ENCODE data around the gene RCOR1. TPM values are rescaled to one million over a fixed set of nuclear protein-coding genes. Genes with fewer than 3 reads are reported as not detected.
A peak's percentile ranks its signal among the peaks of the same experiment; 100 is the strongest.
"Not testable (repeated sequence)": the region's sequence is repeated elsewhere in the genome, so short reads cannot be mapped to it uniquely, and the experiment has no call there.

Gene RCOR1
- polyA plus RNA-seq, 6 donors from 2014 or later, result 0.78 to 2.6 (median 1.6) TPM

DNA sequence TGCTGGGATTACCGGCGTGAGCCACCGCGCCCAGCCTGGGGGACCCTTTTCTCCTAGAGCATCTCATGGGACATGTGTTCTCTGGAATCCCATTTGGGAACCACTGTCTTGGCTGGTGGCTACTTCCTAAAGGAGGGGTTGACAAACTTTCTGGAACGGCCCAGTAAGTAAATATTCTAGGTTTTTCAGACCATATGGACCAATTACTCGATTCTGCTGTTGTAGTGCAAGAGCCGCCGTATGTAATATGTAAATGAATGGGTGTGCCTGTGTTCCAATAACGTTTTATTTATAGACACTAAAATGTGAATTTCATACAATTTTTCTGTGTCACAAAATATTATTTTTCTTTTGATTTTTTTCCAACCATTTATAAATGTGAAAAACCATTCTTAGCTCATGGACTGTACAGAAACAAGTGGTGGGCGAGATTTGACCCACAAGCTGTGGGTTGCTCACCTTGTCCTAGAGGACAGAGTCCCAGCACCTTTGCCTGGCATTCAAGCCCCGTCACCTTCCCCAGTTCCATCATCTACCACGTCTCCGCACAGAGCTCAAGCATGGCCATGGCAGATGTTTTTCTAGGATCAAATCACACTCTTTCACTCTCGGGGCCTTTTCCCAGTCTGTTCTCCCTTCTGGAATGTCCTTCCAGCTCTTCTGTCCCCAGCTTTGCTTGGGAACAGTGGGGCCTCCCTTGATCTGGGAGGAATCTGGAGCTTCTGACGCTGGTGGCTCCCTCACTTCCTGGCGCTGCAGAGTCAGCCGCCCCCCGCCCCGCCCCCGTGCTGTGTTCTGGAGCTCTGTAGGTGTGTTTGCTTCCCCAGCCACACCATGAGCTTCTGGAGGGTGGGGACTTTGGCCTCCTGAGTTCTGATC lies 17.9 kb upstream of the RCOR1 start:
- Mint-ChIP-seq H3K4me1 (peaks cover 12 to 18% (median 16%) of the 10 kb centered on the region in 3 donors), H3K27me3 (no peaks in the 10 kb centered on the region), H3K9me3 (no peaks in the 10 kb centered on the region), H3K36me3 (no peaks in the 10 kb centered on the region), H3K27ac (peak overlapping the region in 2 of 6 donors; percentile 41 to 80), H3K4me3 (peak overlapping the region in 5 of 8 donors; percentile 60 to 84 (median 74))
- DNase-seq (no peak), ATAC-seq (ENCODE audit: low read depth in 2 of 2) (no peak)

DNA sequence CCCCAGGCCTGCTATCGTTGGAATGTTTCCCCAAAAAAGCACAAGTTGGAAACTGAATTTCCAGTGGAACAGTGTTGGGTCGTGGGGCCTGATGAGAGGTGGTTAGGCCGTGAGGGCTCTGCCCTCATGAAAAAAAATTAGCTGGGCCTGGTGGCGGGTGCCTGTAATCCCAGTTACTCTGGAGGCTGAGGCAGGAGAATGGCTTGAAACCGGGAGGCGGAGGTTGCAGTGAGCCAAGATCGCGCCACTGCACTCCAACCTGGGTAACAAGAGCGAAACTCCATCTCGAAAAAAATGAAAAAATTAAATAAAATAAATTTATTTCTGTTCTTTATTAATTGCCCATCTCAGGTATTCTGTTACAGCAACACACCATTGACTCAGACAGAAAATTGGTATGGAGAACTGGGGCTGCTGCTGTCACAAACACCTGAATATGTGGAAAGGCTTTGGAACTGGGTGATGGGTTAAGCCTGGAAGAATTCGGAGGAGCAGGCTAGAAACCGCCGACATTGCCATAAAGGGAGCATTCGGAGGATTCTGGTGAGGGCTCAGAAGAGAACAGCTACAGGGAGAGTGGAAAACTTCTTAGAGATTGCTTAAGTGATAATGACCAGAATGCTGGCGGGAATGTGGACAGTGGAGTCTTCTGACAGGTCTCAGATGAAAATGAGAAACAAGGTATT lies 17.1 kb upstream of the RCOR1 start:
- Mint-ChIP-seq H3K27me3 (no peaks in the 10 kb centered on the region), H3K4me3 (peak overlapping the region in 1 of 8 donors; percentile 27), H3K27ac (peak overlapping the region in 1 of 6 donors; percentile 85), H3K9me3 (no peaks in the 10 kb centered on the region), H3K4me1 (peaks cover 12 to 18% (median 16%) of the 10 kb centered on the region in 3 donors), H3K36me3 (no peaks in the 10 kb centered on the region)
- DNase-seq, result no peak
- ATAC-seq (ENCODE audit: low read depth in 2 of 2), result no peak

DNA sequence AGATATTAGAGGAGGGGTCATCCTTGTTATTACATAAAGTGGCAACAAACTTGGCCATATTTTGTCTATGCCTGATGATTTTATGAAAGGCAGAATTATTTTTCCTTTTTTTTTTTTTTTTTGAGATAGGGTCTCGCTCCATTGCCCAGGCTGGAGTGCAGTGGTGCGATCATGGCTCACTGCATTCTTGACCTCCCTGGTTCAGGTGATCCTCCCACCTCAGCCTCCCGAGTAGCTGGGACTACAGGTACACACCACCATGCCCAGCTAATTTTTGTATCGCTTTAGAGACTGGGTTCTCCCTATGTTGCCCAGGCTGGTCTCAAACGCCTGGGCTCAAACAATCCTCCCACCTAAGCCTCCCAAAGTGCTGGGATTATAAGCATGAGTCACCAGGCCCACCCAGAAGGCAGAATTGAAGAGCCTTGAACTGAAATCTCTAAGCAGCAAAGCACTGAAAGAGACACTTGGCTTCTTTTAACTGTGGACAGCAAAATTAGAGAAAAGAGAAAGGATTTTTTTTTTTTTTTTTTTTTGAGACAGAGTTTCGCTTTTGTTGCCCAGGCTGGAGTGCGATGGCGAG lies 16.5 kb upstream of the RCOR1 start:
- H3K4me1 Mint-ChIP-seq, result peaks cover 12 to 18% (median 16%) of the 10 kb centered on the region in 3 donors
- not testable (repeated sequence) for ATAC-seq (ENCODE audit: low read depth in 2 of 2); H3K4me3 Mint-ChIP-seq; H3K9me3 Mint-ChIP-seq; H3K36me3 Mint-ChIP-seq; DNase-seq; H3K27ac Mint-ChIP-seq; H3K27me3 Mint-ChIP-seq

DNA sequence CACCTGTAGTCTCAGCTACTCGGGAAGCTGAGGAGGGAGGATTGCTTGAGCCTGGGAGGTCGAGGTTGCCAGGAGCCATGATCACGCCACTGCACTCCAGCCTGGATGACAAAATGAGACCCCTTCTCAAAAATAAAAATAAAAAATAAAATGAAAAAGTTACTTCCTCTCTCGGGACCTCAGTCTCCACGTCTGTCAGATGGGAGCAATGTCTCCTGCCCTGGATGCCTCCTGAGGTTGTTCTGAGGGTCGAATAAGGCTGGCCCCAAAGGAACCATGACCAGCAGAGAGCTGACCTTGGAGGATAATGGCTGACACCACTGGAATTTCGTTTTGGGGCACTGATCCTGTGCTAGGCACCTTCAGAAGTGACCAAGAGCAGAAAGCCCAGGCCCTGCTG lies 13.6 kb upstream of the RCOR1 start:
- Mint-ChIP-seq H3K9me3 (no peaks in the 10 kb centered on the region), H3K4me1 (peaks cover 3 to 9% (median 8%) of the 10 kb centered on the region in 3 donors), H3K4me3 (peak overlapping the region in 1 of 8 donors; percentile 44), H3K27ac (no peak overlapping the region), H3K36me3 (no peaks in the 10 kb centered on the region), H3K27me3 (peaks cover 0 to 6% (median 0%) of the 10 kb centered on the region in 3 donors)
- no peak for DNase-seq
- no peak for ATAC-seq (ENCODE audit: low read depth in 2 of 2)

DNA sequence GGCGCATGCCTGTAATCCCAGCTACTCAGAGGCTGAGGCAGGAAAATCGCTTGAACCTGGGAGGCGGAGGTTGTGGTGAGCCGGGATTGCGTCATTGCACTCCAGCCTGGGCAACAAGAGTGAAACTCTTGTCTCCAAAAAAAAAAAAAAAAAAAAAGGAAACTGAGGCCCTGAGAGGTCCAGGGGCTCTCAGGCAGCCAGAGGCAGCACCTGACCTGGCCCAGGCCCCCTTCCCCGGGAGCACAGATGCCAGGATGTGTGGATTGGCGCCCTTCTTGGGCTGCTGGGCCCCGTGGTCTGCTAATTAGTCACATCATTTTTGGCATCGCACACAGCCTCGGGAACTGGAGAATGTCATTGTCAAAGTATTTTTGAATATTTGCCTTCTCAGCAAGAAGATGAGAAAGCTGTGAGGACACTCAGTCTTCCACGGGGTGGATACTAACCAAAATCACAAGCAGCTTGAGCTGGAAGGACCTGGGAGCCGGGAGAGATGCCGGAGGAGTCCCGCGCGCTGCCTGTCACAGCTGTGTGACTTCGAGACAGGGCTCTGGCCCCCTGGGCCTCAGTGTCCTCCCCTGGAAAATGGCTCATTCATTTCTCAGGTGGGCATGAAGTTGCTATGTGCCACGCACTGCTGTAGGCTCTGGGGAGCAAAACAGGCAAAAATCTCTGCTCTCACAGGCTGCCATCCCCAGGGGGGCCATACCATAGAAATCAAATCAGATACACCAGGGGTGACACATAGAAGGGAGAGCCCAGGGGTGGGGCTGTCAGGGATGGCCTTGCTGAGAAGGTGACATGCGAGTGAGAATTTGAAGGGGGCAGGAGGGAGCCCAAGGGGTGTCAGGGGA lies 12.5 kb upstream of the RCOR1 start:
- no peak for DNase-seq
- peaks cover 0 to 6% (median 0%) of the 10 kb centered on the region in 3 donors for H3K27me3 Mint-ChIP-seq
- H3K9me3 Mint-ChIP-seq, result no peaks in the 10 kb centered on the region
- H3K4me3 Mint-ChIP-seq, result no peak overlapping the region
- H3K36me3 Mint-ChIP-seq, result no peaks in the 10 kb centered on the region
- H3K4me1 Mint-ChIP-seq, result peaks cover 0 to 2% (median 0%) of the 10 kb centered on the region in 3 donors
- peak overlapping the region in 1 of 6 donors; percentile 33 for H3K27ac Mint-ChIP-seq
- no peak for ATAC-seq (ENCODE audit: low read depth in 2 of 2)

DNA sequence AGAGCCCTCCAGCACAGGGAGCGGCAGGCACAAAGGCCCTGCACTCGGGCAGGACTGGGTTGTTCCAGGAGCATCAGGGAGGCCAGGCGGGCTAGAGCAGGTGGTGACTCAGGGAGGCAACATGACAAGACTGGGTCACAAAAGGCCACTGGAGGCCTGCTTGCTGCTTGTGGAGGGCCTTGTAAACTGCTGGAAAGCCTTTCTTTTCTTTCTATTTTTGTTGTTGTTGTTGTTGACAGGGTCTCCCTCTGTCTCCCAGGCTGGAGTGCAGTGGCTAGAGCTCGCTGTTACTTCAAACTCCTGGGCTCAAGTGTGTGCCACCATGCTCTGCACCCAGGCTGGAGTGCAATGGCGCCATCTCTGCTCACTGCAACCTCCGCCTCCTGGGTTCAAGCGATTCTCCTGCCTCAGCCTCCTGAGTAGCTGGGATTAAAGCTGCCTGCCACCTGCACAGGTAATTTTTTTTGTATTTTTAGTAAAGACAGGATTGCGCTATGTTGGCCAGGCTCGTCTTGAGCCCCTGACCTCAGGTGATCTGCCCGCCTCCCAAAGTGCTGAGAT lies 11.8 kb upstream of the RCOR1 start:
- Mint-ChIP-seq H3K4me1 (peaks cover 0 to under 1% (median 0%) of the 10 kb centered on the region in 3 donors), H3K36me3 (no peaks in the 10 kb centered on the region), H3K4me3 (no peak overlapping the region), H3K27me3 (peaks cover 0 to 6% (median 0%) of the 10 kb centered on the region in 3 donors), H3K9me3 (no peaks in the 10 kb centered on the region), H3K27ac (no peak overlapping the region)
- no peak for DNase-seq
- no peak for ATAC-seq (ENCODE audit: low read depth in 2 of 2)

DNA sequence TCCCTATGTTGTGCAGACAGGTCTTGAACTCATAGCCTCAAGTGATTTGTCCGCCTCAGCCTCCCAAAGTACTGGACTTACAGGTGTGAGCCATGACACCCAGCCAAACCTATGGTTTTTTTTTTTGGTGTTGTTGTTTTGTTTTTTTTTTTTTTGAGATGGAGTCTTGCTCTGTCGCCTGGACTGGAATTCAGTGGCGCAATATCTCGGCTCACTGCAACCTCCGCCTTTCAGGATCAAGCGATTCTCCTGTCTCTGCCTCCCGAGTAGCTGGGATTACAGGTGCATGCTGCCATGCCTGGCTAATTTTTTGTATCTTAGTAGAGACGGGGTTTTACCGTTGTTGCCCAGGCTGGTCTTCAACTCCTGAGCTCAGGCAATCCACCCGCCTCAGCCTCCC lies 11.3 kb upstream of the RCOR1 start:
- Mint-ChIP-seq H3K27me3 (peaks cover 0 to 6% (median 0%) of the 10 kb centered on the region in 3 donors), H3K36me3 (no peaks in the 10 kb centered on the region), H3K4me1 (peaks cover 0 to under 1% (median 0%) of the 10 kb centered on the region in 3 donors), H3K4me3 (no peak overlapping the region), H3K27ac (no peak overlapping the region), H3K9me3 (no peaks in the 10 kb centered on the region)
- DNase-seq (no peak), ATAC-seq (ENCODE audit: low read depth in 2 of 2) (no peak)

DNA sequence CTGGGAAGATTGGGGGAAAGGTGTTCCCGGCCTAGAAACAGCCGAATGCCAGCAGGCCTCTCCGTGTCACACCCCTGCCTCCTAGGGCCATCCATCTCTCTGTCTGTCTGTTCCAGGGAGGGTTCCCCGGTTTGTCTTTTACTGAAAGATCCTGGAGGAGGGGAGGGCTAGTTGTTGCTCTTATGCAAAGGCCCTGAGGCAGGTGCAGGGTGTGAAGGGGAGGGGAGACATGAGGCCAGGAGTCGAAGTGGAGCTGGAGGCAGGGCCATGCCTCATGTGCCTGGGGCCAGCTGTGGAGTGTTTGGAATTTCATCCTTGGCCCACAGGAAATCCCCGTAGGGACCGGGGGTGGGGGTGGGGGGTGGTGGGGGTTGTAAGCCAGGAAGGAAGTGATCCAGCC lies 8.7 kb upstream of the RCOR1 start:
- DNase-seq (no peak), ATAC-seq (ENCODE audit: low read depth in 2 of 2) (no peak)
- Mint-ChIP-seq H3K4me3 (no peak overlapping the region), H3K4me1 (peaks cover 0 to 8% (median 2%) of the 10 kb centered on the region in 3 donors), H3K27ac (no peak overlapping the region), H3K27me3 (peaks cover 0 to 6% (median 0%) of the 10 kb centered on the region in 3 donors), H3K36me3 (no peaks in the 10 kb centered on the region), H3K9me3 (no peaks in the 10 kb centered on the region)

DNA sequence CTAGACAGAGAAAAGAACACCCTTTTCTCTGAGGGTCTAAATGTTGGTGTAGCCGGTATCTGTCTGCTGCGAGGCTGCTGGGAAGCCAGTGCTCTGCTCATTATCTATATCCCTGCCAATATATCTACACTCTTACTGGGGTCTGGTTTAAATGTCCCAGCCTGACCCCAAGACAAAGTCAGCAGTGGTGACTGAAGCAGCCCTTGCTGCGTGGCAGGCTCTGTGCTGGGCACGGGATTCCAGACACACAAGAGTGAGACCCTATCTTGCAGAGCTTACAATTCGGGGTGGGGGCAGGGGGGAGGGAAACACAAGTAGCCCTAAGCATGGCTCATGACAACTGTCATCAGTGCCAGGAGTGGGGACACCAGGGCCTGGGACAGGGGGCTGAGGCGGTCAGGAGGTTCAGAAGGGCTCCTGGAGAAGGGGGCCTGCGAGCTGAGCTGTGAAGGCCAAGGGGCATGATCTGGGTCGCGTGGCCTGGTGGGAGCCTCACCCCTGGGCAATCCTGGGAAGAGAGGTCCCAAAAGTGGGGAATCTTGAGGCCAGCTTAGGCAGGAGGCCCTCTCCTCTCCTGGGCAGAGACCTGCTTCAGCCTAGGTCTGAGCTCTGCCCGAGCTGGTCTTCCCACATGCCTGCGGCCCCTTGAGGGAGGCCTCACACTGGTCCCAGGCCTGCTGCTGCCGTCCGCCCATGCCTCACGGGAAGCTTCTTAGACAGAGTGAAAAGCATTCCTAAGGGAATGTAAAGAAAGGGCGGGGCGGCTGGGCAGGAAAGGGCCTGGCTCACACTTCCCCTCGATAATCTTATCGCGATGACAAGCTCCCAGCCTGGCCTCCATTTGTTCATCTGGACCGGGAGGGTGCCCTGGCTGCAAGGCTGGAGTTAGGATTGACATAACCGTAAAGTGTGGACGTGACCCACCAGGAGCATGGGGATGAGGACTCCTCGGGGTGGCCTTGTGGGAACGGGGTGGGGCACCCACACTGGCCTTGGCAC lies 7.3 kb upstream of the RCOR1 start:
- H3K36me3 Mint-ChIP-seq, result no peaks in the 10 kb centered on the region
- no peaks in the 10 kb centered on the region for H3K9me3 Mint-ChIP-seq
- DNase-seq (no peak), ATAC-seq (ENCODE audit: low read depth in 2 of 2) (no peak)
- H3K4me1 Mint-ChIP-seq, result peaks cover 6 to 8% (median 7%) of the 10 kb centered on the region in 3 donors
- peak overlapping the region in 1 of 6 donors; percentile 86 for H3K27ac Mint-ChIP-seq
- H3K27me3 Mint-ChIP-seq, result peaks cover 0 to 6% (median 0%) of the 10 kb centered on the region in 3 donors
- peak overlapping the region in 1 of 8 donors; percentile 56 for H3K4me3 Mint-ChIP-seq

DNA sequence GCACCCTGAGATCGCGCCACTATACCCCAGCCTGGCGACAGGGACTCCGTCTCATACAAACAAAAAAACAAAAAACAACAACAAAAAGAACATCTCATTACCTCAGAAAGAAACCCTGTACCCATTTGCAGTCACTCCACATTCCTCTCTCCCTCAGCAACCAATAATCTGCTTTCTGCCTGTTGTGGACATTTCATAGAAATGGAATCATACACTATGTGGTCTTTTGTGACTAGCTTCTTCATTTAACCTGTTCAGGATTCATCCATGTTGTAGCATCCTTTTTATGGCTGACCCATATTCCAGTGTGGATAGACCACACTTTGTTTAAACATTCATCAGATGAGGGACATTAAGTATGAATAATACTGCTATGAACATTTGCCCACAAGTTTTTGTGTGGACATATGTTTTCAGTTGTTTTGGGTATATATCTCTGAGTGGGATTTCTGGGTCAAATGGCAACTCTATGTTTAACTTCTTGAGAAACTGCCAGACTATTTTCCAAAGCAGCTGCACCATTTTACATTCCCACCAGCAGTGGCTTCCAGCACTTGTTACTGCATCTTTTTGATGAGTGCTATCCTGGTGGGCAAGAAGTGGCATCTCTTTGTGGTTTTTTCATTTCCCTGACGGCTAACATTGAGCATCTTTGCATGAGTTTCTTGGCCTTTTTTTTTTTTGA lies 5.9 kb upstream of the RCOR1 start:
- Mint-ChIP-seq H3K27me3 (peaks cover 0 to 3% (median 0%) of the 10 kb centered on the region in 3 donors), H3K36me3 (no peaks in the 10 kb centered on the region), H3K4me3 (peak overlapping the region in 1 of 8 donors; percentile 8), H3K9me3 (no peaks in the 10 kb centered on the region), H3K4me1 (peaks cover 6 to 18% (median 13%) of the 10 kb centered on the region in 3 donors), H3K27ac (peak overlapping the region in 1 of 6 donors; percentile 11)
- no peak for DNase-seq
- no peak for ATAC-seq (ENCODE audit: low read depth in 2 of 2)

DNA sequence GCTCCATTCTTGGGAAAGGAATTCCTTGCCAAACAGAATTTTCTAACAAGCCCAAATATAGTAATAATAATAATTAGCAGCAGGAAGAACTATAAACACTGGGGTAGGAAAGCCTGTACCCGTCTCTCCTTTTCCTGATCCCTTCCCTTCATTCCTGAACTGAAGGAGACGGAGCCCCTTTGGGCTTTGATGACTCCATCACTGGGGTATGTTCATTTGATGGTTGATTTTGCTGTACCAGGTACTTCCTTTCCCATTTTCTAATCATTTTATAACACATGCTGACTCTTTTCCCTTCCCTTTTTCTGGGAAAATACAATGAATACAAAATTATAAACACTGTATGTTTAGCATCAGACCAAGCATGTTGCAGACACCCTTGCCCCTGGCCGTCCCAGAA lies 3.6 kb upstream of the RCOR1 start:
- peaks cover 9 to 24% (median 16%) of the 10 kb centered on the region in 3 donors for H3K4me1 Mint-ChIP-seq
- ATAC-seq (ENCODE audit: low read depth in 2 of 2), result no peak
- no peak overlapping the region for H3K27ac Mint-ChIP-seq
- no peaks in the 10 kb centered on the region for H3K36me3 Mint-ChIP-seq
- DNase-seq, result no peak
- no peaks in the 10 kb centered on the region for H3K27me3 Mint-ChIP-seq
- H3K9me3 Mint-ChIP-seq, result no peaks in the 10 kb centered on the region
- peak overlapping the region in 1 of 8 donors; percentile 91 for H3K4me3 Mint-ChIP-seq
